GM19025 (cell line): ENCODE data around the gene KISS1.

ENCODE experiments used
- ATAC-seq: cut with Tn5 transposase; IDR thresholded peaks from one replicate; pipeline ENCODE4 v1.9.1; 2021; ENCODE audit warnings: mild to moderate bottlenecking, low read depth, moderate library complexity; ENCODE audit not compliant: unreplicated experiment

Gene KISS1

GRCh38 chr1:204162494-204163074, 33.7 kb downstream of the KISS1 start:
- ATAC-seq = no peak

GRCh38 chr1:204161609-204162493, 34.4 kb downstream of the KISS1 start:
- ATAC-seq = no peak

GRCh38 chr1:204157962-204158361, 38.3 kb downstream of the KISS1 start:
- ATAC-seq = no peak

- no peak for ATAC-seq
These were observed 40.4 kb downstream of the KISS1 start for GRCh38 chr1:204155881-204156280.

- no peak for ATAC-seq
These were observed 41.6 kb downstream of the KISS1 start for GRCh38 chr1:204154568-204155255.

GRCh38 chr1:204153667-204154066, 42.6 kb downstream of the KISS1 start:
- no peak for ATAC-seq

GRCh38 chr1:204152310-204153044, 43.8 kb downstream of the KISS1 start:
- ATAC-seq = no peak

GRCh38 chr1:204151552-204152309, 44.6 kb downstream of the KISS1 start, which contains the start of gene ETNK2:
Gene ETNK2 (minus strand): TSS chr1:204152044. CDS start chr1:204151852, 192 bp downstream.
- ATAC-seq = no peak

- ATAC-seq = no peak
These were observed 45.4 kb downstream of the KISS1 start for GRCh38 chr1:204150702-204151551.

GRCh38 chr1:204149635-204150565, 46.4 kb downstream of the KISS1 start:
- ATAC-seq = no peak

- ATAC-seq = no peak
These were observed 47.2 kb downstream of the KISS1 start for GRCh38 chr1:204149107-204149506.

GRCh38 chr1:204147406-204148383, 48.6 kb downstream of the KISS1 start:
- ATAC-seq = no peak

GRCh38 chr1:204146965-204147364, 49.3 kb downstream of the KISS1 start:
- ATAC-seq = no peak

- no peak for ATAC-seq
These were observed 50.0 kb downstream of the KISS1 start for GRCh38 chr1:204146309-204146708.

- ATAC-seq = no peak
These were observed 51.2 kb downstream of the KISS1 start for GRCh38 chr1:204145033-204145504.

- ATAC-seq = no peak
These were observed 52.8 kb downstream of the KISS1 start for GRCh38 chr1:204143276-204144041.
